Mucosa of gallbladder (tissue), 1 donor: ENCODE results near the gene GRM8. TPM values are rescaled to one million over a fixed set of nuclear protein-coding genes. Genes with fewer than 3 reads are reported as not detected.

Experiments
- DNase-seq: peaks from one replicate; pipeline ENCODE4 v3.0.0-alpha.2; 2020; ENCODE audit warnings: low spot score
- total RNA-seq: library from RNA; stranded (reverse); gene quantifications from one replicate; pipeline ENCODE4 v1.2.1, GENCODE V29; 2021
- donor health status: DM: no; HTN: no; CAD: no.

Gene GRM8
- total RNA-seq, 1 donor from 2014 or later: 8.0 TPM

DNA sequence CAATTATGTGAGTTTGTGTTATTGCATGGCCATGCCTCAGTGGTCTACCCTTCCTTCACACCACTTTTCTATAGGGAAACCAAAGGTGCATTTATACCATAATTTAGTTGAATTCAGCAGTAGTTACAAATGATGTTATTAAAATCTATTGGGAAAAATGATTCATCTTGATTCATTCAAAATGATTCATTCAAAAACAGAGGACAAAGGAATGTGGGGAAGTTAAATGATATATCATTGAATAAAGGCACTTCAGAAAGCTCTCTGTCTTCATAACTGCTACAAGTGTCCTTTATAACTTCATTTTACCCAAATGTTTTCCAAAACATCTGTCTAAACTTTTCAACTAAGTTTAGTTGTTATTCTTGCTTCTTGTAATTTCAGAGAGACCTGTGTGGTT is 722.9 kb downstream of the GRM8 start:
- no peak for DNase-seq

DNA sequence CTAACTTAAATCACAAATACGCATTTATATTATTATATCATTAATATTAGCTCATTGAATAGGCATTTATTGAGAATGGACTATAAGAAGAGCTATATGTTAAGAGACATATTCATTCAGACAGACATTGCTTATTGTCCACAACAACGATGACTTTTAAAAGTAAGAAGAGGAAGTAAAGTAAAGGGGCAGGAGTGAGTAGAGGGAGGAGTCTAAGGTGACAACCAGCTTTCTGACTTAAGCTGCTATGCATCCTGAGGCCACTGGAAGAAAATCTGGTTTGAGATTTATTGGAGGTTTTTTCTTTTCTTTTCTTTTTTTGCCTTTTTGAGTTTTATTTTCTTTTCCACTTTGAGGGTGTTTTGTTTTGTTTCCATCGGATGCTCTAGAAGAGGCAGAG is 723.5 kb downstream of the GRM8 start:
- DNase-seq: no peak

DNA sequence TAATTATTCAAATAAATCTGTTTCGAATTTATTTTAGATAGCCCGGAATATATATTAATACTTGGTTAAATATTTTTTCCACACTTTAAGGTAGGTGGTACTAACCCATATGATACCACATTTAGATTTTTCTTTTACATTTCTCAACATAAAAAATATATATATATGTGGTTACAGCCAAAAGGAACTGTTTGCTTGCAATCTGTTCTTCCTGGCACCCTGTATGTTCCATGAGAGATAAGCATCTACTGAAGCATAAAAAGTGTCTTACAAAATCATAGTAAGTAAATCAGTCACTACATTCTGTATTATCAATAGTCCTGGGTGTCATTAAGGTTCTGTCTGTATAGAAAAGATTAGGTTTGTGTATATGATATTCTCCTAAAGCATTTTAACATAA is 726.8 kb downstream of the GRM8 start:
- DNase-seq: no peak

- no peak for DNase-seq
These were observed 727.8 kb downstream of the GRM8 start for GRCh38 chr7:126524967-126525366.

GRCh38 chr7:126511046-126511445 is 741.7 kb downstream of the GRM8 start:
- no peak for DNase-seq

DNA sequence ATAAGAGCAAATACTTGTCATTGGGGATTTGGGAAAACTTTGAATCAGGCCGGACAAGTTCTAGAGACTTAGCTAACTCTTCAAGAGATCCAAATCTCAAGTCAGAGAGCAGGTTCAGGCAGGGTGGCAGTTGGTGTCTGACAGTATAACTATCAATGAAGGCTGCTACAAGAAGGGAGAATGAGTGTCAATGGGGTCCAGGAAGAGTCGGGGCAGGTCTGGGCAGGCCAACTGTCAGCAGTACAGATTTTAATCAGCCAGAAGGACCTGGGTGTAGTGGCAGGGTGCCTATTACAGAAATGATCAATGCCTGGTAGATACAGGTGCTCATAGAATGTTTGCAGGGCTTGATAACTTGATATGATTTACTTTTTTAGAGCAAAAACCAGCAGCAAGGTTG is 751.1 kb downstream of the GRM8 start:
- no peak for DNase-seq

GRCh38 chr7:126499481-126499880 is 753.3 kb downstream of the GRM8 start:
- DNase-seq: no peak

- DNase-seq: no peak
These were observed 757.0 kb downstream of the GRM8 start for GRCh38 chr7:126495733-126496132.

DNA sequence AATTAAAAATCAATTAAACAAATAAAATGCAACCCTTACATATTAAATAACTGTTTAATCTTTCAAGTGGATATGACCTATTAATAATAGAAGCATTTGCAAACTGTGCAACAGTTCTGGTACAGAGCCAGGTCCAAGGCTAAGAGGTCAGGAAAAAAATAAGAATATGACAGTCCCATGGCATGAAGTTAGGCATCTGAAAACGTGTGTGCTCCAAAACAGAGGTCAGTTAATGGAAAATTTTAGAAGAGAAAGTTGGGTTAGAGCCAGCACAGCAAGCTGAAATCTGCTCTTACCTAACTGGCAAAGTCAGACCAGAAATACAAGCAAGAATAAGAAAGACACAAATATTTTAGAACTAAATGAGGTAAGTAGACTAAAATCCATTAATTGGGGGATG is 757.7 kb downstream of the GRM8 start:
- DNase-seq: peak; percentile 73

DNA sequence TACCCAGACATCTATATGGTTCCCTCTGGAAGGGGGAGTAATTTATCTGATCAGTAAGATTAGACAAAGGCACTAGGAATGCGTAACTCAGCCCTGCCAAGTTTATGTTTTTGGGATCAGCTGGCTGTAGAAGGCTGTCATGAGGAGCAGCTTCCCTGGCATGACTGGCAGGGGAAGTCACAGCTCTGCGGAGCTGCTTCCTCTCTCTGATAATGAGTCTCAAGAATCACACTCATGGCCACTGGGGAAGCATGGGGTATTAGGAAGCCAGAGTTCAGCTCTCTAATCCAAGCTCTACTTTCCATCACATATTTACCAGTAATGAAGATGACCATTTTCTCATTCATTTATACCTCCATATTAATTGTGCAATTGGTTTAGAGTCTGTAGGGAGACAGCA is 758.9 kb downstream of the GRM8 start:
- no peak for DNase-seq

DNA sequence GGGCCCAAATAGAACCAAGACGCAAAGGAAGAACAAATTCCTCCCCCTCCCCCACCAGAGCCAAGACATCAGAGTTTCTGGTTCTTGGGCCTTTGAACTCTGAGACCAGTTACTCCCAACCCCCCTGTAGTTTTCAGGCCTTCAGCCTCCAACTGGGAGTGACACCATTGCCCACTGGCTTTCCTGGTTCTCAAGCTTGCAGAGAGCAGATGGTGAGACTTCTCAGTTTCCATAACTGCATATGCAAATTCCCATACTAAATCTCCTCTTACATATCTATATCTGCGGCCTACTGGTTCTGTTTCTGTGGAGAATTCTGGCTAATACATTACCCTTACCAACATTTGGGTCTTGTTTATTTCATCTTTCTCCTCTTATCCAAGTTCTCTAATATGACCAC is 762.9 kb downstream of the GRM8 start:
- DNase-seq: no peak

DNA sequence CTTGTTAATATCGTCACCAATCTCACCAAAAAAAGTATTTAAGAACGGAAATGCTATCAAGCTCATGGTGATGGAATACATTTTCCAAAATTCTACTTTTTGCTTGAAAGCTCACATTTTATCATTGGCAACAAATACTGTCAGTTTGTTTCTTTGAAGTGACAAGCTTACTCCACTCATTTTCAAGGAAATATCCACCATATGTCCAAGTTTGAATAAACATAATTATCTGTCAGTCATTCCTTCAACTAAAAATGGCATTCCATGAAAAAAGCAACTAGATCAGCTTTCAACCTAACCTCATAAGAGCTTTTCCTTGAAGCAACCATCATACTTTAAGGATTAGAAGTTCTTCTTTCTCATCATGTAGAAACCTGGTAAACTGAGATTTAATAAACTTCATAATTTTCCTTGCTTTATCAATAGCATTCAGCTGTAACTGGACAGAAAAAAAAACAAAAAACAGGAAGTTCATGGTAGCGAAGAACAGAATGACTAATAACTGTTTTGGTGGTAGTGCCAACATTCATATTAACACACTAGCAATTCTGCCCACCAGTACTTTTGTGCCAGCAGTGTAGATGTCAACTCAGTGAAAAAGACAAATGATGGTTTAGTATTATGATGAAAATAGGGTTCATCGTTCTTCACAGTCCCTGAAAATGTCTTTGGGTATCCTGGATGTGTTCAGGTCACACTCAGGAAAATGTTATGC is 764.9 kb downstream of the GRM8 start:
- no peak for DNase-seq

DNA sequence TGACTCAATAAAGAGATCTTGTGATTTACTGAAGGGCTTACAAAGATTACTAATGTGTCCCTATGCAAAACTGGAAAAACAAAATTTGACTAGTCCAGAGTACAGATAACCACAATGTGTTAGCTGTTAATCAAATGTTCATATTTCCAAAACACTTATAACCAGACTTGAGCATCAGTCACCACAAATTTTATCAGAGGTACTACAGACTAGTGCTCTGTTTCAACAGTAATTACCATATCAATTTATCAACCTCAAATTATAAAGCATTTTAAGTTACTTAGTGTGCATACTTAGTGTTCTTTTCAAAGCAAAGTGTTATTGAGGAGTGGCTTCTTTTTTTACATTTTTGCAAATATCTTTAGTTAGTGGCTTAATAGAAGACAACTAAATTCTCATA is 765.9 kb downstream of the GRM8 start:
- DNase-seq: no peak

DNA sequence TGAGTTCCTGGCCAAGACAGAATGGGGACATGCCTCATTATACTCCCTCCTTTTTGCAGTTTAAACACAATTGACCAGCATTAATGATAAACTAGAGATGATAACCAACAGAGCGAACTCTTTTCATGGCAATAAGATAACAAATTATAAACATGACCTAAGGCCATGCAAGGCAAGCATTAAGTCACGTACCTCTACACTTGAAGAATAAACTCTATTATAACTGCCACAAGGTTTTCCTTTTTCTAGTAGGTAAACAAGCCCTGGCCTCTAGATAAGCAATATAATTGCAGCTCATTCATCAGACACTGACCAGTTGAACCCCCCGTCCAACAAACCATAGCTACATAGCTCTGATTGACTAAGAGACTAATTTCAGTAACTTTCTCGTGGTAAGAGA is 767.0 kb downstream of the GRM8 start:
- peak; percentile 52 for DNase-seq

DNA sequence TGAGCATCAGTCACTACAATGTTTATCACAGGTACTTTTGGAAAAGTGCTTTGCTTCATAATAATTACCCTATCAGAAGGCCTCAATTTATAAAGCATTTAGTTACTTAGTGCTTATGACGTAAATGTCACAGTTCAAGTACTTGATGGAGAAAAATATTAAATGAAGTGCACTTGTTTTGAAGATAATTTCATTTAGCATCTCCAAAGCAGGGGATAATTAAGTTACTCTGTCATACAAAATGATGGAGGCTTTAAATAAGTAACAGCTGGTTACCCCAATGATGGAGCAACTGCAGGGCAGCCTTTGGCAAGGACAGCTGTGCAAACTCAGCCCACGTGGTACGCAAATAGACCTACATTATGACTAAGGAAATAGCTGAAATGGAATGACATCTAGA is 768.8 kb downstream of the GRM8 start:
- no peak for DNase-seq

DNA sequence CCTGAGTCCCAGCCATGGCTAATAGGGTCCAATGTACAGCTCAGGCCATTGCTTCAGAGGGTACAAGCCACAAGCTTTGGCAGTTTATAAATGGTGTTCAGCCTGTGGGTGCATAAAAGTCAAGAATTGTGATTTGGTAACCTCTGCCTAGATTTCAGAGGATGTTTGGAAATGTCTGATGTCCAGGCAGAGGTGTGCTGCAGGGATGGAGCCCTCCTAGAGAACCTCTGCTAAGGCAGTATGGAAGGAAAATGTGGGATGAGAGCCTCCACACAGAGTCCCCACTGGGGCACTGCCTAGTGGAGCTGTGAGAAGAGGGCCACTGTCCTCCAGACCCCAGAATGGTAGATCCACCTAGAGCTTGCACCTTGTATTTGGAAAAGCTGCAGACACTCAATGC is 779.9 kb downstream of the GRM8 start:
- DNase-seq: no peak

GRCh38 chr7:126462405-126462804 is 790.3 kb downstream of the GRM8 start:
- DNase-seq: no peak

GRCh38 chr7:126460664-126461063 is 792.1 kb downstream of the GRM8 start:
- DNase-seq: no peak

GRCh38 chr7:126453104-126453503 is 799.6 kb downstream of the GRM8 start:
- DNase-seq: no peak

- DNase-seq: no peak
These were observed 802.5 kb downstream of the GRM8 start for GRCh38 chr7:126450269-126450671.

DNA sequence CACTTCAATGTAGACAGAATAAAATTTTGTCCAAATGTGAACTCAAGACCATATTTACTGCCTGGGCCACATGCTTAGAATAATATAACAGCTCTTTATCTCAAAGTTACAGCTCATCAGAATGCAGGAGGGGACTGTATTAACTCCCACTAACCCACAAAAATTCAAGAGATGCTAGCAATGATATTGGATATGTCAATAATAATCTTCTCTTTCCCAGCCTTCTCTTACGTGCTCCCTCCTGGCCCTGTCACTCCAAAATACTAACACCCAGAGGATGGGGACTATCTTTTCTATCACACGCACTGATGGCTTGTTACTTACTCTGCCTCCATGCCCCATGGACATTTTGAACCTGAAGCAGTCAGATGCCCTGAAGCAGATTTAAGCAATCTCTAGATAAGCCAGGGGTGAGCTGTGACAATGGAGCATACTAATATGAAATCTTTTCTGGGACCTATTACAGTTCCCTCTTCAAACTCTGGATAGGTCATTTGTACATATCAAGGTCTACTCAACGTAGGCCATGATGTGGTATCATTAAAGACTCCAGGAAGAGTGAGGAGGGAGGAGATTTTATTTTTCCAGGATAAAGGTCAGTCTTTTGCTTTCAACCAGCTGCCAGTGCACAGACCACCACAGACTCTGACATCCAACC is 803.0 kb downstream of the GRM8 start:
- DNase-seq: no peak

- DNase-seq: no peak
These were observed 804.8 kb downstream of the GRM8 start for GRCh38 chr7:126447984-126448383.

GRCh38 chr7:126445991-126446390 is 806.8 kb downstream of the GRM8 start:
- no peak for DNase-seq

- DNase-seq: no peak
These were observed 808.8 kb downstream of the GRM8 start for GRCh38 chr7:126443951-126444350.
